GM15510 (cell line): ENCODE results near the gene ZNF746.

Experiments
- POLR2A ChIP-seq: IDR thresholded peaks from 3 replicates; pipeline ENCODE4 v1.6.1; 2011; ENCODE audit warnings: borderline replicate concordance; ENCODE audit not compliant: insufficient read length; ENCODE audit errors: extremely low read depth

The ZNF746 gene

DNA sequence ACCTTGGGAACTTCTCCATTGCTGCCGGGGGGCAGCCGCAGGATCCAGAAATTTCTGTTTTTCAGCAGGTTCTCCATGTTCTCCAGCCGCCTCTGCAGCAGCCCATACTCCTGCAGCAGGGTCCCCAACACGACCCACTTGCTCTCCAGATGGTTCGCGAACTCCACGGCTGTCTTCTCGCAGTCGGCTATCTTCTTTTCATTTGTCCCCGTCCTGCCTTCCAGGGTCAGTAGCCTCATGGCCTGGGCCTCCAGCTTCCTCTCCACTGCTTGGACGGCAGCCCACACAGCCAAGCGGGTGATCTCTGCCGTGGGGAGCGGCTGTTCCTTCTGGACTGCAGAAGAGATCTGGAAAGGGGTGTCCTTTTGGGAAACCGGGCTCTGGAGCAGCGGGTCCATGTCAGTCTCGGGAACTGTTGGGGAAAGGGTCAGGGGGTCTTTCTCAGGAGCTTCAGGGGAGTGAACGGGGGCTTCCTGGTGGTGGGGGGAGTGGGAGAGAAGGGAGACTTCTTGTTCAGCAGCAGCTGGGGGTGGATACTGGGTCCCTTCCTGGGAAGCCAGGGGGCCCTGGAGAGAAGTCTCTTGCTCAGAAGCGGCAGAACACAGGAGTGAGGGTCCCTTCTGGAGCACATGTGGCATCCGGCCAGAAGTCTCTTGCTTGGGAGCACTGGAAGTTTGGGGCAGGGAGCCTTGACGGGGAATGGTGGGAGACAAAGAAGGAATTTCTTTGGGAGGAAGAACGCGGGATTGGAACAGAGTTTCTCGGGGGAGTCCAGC, 42.2 kb downstream of the ZNF746 start:
- no peak for TF ChIP-seq POLR2A

DNA sequence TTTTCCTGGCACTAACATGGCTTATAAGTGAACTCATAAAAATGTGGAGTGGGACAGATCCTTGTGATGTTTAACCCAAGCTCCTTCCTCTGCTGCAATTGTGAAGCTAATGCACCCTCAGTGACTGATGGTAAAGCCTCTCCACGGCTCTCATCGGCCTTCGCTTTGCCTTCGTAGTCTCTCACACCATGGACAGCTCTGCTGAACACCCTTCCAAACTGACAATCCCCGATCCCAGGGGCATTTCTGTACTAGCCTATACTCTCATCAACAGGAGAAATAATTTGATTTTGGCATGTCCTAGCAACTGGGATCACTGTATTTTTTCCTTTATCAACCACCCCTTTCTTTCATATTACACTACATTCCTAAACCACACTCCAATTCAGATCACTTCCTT, 42.9 kb downstream of the ZNF746 start:
- TF ChIP-seq POLR2A = no peak

DNA sequence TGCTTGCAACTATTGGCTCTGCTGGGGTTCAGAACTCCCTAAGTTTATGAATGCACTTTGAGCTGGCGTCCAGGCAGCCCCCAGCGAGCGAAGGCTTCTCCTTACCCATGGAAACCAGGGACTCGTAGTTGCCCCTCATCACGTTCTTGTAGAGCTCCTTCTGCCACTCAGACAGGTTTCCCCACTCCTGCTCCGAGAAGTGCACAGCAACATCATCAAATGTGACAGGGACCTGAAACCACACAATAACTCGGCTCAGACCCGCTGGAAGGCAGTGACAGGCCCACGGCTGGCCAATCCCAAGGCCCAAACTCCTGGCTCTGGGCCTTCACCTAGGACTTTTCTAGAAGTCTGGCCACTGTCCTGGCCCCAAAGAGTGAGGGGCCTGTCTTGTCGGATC, 43.6 kb downstream of the ZNF746 start:
- TF ChIP-seq POLR2A = no peak

DNA sequence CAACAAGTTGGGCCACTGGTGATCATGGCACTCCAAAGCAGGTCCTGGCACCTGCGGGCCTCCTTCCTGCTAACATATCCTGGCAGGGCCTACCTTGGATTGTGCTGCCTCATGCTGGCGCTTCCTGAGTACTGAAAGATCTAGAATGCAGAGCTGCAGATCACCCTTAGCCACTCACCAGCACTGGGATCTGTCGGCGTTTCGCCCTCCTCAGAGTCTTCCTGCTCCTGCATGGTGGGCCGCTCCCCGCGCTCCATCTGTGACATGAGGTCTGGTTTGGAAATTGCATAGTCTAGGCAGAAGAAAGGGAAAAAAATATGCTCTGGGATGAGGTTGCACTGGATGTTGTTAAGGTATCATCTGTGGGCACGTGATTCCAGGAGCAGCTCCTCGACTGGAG, 46.8 kb downstream of the ZNF746 start:
- TF ChIP-seq POLR2A = no peak

DNA sequence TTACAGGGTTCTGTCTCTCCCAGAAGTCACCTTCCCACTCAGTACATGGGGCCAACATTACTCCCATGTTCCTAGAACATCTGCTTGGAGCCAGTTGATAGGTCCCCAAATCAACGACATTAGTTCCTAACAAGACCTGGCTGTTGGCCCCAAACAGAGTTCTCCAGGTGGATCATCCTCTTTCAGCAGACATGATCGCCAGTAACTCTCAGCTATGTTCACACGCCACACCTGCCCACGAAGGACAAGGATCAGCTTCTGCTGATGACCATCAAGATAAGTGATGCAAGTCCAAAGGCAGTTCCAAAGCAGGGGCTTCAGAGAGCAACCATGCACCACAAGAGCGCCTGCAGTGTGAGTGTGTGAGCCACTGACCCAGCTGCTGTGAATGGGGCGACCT, 47.7 kb downstream of the ZNF746 start:
- no peak for TF ChIP-seq POLR2A

DNA sequence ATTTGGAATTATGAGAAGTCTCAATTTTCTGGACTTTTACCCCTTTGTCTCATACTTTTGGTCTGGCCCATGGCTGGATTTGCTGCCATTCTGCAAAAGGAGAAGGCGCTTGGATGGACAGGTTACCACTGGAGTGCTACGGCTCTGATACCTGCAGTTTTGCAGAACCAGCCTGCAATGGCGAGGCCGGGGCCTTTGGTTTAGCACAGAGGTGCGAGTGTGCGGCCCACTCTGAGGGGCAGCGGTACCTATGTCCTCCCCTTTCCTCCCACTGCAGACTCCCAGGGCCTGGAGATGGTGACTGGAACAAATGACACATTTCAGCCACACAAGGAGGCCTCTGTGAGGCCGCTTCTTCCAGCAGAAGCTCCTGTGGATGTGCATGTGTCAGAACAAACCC, 48.6 kb downstream of the ZNF746 start:
- no peak for TF ChIP-seq POLR2A

DNA sequence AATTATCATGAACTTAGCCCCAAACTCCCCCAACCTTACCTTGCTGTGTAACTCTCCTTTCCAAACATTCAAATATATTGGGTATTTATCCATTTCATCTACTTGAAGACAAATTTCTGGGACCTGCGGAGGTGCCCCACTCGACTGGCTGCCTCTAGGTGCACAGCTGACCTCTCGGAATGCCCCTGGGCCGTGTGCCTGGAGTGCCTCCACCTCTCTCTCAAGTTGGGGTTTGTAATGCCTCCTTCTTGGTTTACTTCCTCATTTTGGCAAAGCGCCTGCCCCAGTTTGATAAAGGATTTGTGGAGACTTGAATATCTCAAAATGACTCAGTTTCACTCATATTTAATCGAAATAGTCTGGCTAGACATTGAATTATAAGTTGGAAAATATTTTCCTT, 53.3 kb downstream of the ZNF746 start:
- no peak for TF ChIP-seq POLR2A

DNA sequence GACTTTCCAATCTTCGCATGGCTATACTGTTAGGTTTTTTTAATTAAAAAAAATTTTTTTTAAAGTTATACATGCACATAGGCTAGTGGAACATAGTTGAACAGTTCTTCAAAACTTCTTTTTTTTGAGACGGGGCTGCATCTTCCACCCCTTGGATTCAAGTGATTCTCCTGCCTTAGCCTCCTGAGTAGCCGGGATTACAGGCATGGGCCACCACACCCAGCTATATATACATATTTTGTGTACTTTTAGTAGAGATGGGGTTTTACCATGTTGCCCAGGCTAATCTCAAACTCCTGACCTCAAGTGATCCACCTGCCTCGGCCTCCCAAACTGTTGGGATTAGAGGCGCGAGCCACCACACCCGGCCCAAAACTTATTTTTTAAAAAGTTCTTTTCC, 54.1 kb downstream of the ZNF746 start:
- TF ChIP-seq POLR2A = no peak

DNA sequence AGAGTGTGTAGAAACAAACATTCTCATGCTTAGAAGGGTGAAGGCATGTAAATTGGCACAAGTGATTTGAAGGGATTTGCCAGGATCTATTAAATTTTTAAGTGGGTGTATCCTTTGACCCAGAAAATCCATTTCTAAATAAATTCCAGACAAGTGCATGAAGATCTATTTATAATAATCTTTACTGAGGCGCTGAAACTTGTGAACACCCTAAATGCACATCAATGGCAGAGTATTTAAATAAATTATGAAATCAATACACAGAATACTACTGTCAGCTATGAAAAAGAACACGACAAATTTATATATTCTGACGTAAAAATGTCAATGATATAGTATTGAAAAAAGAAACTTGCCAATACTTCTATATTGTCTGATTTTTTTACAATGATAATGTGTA, 54.7 kb downstream of the ZNF746 start:
- TF ChIP-seq POLR2A = no peak

DNA sequence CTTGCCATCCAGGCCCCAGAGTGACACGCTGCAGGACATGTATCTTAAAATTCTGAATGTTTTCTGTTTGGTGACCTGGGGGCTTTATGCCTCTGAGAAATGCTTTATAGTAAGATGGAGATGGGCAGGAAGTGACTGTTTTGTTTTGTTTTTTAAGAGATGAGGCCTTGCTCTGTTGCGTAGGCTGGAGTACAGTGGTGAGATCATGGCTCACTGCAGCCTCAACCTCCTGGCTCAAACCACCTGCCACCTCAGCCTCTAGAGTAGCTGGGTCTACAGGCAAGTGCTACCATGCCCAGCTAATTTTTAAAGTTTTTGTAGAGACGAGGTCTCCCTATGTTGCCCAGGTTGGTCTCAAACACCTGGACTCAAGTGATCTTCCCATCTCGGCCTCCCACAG, 57.4 kb downstream of the ZNF746 start:
- no peak for TF ChIP-seq POLR2A

DNA sequence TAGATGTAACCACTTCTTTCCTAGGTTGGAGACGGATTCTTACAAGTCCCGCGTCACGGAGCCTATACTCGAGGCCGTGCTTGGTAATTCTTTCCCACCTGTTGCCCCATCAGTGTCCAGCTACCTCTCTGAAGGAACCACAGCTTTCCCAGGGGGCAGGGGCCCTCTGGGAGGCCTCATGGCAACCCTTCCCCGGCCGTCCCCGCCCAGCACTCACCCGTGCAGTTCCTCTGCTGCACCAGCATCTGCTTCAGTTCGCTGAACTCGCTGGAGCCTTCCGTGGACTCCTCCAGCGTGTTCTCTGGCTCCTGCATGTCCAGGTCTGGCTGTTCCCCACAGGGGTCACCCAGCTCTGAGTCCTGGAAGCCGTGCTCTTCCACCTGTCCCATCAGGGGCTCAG, 61.3 kb downstream of the ZNF746 start:
- no peak for TF ChIP-seq POLR2A

DNA sequence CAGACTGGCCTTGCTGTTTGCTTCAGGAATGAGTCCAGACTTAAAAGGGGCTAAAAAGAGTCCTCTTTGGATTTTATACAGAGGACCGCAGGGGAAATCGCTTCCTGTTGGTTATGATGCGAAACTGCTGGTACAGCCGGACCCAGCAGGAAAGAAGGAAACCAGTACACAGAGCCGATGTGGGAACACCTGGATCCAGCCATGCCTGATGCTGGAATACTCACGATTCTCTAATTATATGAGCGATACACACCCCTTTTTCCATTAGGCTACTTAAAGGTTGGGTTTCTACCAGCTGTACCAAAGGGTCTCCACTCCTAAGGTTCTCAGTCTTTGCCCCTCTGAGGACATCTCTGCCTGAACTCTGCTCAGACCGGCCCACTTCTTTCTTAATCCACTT, 64.5 kb downstream of the ZNF746 start:
- no peak for TF ChIP-seq POLR2A

DNA sequence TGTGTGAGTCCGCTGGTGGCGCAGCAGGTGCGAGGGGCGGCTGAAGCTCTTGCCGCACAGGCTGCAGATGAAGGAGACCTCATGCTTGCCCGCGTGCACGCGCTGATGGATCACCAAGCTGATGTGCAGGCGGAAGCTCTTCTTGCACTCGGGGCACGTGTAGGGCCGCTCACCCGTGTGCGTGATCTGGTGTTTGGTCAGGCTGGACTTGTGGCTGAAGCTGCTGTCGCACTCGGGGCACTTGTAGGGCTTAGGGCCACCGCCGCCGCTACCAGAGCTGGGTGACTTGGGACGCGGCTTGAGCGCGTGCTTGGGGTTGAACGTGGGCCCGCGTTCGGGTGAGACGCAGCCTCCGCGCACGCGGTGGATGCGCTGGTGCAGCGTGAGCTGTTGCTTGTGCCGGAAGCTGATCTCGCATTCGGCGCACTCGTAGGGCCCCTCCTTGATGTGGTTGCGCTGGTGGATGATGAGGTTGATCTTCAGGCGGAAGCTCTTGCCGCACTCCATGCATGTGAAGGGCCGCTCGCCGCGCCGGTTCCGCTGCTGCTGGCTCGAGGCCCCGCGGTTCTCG, 65.4 kb downstream of the ZNF746 start:
- TF ChIP-seq POLR2A = no peak

DNA sequence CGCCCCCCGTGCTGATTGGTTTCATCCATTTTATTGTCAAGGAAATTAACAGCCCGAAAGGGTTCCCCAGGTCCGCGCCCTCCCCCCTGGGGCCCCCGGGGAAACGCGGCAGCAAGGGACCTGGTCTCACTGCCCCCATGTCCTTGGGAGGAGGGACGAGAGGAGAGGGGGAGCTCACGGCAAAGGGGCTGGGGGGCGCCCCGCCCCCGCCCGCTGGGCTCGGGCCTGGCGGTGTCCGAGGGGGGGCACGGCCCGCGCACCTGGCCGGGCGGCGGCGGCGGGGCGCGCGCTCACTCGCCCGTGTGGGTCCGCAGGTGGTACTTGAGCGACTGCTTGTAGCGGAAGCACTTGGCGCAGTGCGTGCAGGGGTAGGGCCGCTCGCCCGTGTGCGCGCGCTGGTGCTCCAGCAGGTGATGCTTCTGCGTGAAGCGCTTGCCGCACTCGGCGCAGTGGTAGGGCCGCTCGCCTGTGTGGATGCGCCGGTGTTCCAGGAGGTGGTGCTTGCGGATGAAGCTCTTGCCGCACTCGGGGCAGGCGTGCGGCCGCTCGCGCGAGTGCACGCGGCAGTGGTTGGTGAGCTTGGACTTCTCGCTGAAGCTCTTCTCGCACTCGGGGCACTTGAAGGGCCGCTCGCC, 66.0 kb downstream of the ZNF746 start:
- TF ChIP-seq POLR2A = no peak

DNA sequence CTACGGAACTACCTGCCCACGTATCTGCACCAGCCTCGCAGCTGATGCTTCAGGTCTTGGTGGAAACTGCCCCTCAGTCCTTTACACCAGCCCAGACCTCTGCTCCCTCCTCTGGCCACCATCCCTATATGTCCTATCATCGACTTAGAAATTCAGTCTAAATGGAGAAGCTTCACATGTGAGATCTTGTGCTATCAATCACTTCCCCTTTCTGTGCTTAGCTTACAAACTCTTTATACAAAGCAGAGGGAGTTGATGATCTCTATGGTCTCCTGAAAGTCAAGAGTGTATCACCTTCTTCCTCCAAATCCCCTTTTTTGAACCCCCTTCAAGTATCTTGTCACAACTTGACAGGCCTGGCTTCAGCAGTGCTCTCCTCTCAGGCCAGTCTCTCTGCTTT, 67.4 kb downstream of the ZNF746 start:
- no peak for TF ChIP-seq POLR2A

DNA sequence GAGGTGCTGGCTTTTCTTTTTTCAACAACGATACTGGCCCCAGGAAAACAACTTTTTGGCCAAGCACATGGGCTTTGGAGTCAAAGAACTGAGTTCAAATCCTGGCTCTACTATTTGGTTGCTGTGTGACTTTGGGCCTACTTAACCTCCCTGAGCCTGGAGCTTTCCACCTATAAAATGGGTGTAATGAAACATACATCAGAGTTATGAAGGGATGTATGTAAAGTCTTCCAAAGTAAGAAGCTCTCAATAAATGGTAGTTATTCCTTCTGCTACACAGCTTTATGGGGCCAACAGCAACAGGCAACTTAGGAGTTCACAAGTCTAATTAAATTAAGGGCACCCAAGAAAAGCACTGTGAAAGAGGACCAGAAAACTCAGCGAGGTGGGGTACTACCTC, 69.7 kb downstream of the ZNF746 start:
- no peak for TF ChIP-seq POLR2A
